Measurements from ENCODE around the gene PRKCA.
"Not testable (repeated sequence)": the region's sequence is repeated elsewhere in the genome, so short reads cannot be mapped to it uniquely, and the experiment has no call there.

The PRKCA gene

GRCh38 chr17:66717641-66718058 lies 415.2 kb downstream of the PRKCA start:
- no peak overlapping the region for H3K27ac ChIP-seq
- TF ChIP-seq ZFX (IDR thresholded peaks at IDR 0.05; ENCODE audit: borderline replicate concordance) (no peak), CTCF (IDR thresholded peaks at IDR 0.05) (no peak)

DNA sequence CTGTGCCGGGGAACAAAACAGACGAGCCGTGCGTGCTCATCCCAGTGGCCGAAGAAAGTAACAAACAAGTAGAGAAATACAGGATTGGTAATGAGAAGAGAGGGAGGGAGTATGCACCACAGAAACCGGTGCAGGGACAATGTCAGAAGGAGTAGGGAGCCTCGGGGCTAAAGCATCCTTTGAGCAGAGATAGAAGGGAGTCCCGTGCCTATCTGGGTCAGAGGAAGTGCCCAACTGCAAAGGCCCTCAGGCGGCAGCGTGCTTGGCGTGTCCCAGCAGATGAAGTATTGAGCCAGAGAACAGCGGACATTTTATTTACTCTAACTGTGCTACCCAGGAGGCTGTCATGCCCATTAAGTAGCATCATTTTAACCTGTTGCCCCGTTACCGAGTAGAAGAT lies 417.6 kb downstream of the PRKCA start:
- no peak overlapping the region for H3K27ac ChIP-seq
- TF ChIP-seq ZFX (IDR thresholded peaks at IDR 0.05; ENCODE audit: borderline replicate concordance) (no peak), CTCF (IDR thresholded peaks at IDR 0.05) (no peak)

DNA sequence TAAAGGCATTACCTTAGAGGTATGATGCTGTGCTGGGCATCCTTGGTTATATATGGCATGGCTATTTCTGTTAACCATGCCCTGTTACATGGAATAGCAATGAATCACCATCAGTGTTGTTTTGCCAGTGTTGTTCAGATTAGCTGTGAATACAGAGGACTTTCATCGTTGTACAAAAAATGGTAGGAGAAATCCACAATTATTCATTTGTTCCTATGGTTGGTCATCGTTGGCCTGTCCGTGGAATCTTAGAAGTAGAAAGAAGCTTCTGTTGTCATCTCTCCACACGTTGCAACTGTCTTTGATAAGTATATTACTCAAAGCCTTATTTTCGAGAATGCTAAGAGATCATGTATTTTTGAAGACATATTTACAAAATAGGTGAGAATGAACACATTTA lies 418.2 kb downstream of the PRKCA start:
- TF ChIP-seq ZFX (IDR thresholded peaks at IDR 0.05; ENCODE audit: borderline replicate concordance) (no peak), CTCF (IDR thresholded peaks at IDR 0.05) (no peak)

GRCh38 chr17:66722341-66722740 lies 419.9 kb downstream of the PRKCA start:
- TF ChIP-seq CTCF (IDR thresholded peaks at IDR 0.05) (no peak), ZFX (IDR thresholded peaks at IDR 0.05; ENCODE audit: borderline replicate concordance) (no peak)
- H3K27ac ChIP-seq, result no peak overlapping the region

More for the DNA sequence above, 418.2 kb downstream of the PRKCA start:
- no peak overlapping the region for H3K27ac ChIP-seq

- H3K27ac ChIP-seq, result no peak overlapping the region
- no peak for TF ChIP-seq CTCF (IDR thresholded peaks at IDR 0.05)
- TF ChIP-seq ZFX (IDR thresholded peaks at IDR 0.05; ENCODE audit: borderline replicate concordance), result no peak
Observed at GRCh38 chr17:66724581-66725341, 422.3 kb downstream of the PRKCA start.

DNA sequence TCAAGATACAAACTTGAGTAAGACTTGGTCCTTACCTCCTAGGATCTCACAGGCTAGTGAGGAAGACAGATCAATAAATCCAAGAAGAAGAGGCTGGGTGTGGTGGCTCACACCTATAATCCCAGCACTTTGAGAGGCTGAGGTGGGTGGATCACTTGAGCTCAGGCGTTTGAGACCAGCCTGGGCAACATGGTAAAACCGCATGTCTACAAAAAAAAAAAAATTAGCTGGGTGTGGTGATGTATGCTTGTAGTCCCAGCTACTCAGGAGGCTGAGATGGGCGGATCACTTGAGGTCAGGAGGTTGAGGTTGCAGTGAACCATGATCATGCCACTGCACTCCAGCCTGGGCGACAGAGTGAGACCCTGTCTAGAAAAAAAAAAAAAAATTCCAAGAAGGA lies 423.0 kb downstream of the PRKCA start:
- H3K27ac ChIP-seq, result not testable (repeated sequence)

GRCh38 chr17:66725956-66726355 lies 423.5 kb downstream of the PRKCA start:
- no peak for TF ChIP-seq CTCF (IDR thresholded peaks at IDR 0.05)
- no peak for TF ChIP-seq ZFX (IDR thresholded peaks at IDR 0.05; ENCODE audit: borderline replicate concordance)
- H3K27ac ChIP-seq, result no peak overlapping the region

DNA sequence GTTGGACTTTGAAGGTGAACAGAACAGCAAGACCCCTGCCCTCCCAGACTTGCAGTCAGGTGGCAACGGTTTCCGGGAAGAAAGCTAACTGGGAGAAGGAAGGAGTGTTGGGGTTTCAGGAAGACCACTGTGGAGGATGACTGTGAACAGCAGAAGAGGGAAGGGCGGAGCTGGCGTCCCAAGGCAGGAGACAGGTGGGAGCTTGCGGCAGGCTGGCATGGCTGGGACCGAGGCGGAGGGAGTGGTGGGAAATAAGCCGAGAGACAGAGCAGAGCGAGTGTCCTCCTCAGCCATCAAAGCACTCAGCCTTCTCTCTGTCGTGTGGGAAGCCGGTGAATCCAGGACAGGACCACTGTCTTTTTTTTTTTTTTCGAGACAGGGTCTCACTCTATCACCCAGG lies 424.0 kb downstream of the PRKCA start:
- TF ChIP-seq ZFX (IDR thresholded peaks at IDR 0.05; ENCODE audit: borderline replicate concordance), result no peak
- TF ChIP-seq CTCF (IDR thresholded peaks at IDR 0.05), result no peak
- H3K27ac ChIP-seq, result no peak overlapping the region
